ENCODE data around the gene STARD6. TPM values are rescaled to one million over a fixed set of nuclear protein-coding genes. Genes with fewer than 3 reads are reported as not detected.
"Not testable (repeated sequence)": the region's sequence is repeated elsewhere in the genome, so short reads cannot be mapped to it uniquely, and the experiment has no call there.

STARD6 gene
- total RNA-seq, 2 experiments from 2014 or later: not detected

DNA sequence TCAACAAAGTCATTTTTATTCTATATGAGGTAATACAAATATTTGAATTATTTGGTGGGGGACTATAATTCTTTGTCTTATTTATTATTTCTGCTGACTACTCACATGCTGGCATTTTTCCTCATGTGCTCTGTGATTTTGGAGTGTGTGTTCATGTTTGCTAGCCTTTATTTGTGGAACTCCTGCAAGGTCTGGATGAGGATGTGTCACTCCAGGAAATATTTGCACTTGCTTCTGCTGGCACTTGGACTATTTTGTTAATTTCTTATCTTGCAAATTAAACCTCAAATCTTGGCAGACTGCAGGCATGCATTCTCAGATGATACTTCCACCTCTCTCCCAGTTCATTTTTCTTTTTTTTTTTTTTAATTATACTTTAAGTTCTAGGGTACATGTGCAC is 54.2 kb downstream of the STARD6 start:
- Histone ChIP-seq H3K9me2 (ENCODE audit: insufficient read depth, low read length) (no peaks in the 10 kb centered on the region), H4K20me1 (ENCODE audit: insufficient read depth, low read length) (no peaks in the 10 kb centered on the region), H3K4me1 (ENCODE audit: insufficient read depth, low read length, poor library complexity, severe bottlenecking) (no peaks in the 10 kb centered on the region), H3K79me2 (ENCODE audit: insufficient read depth, low read depth, low read length) (no peaks in the 10 kb centered on the region), H3K9me3 (ENCODE audit: low read length) (no peaks in the 10 kb centered on the region), H3K27ac (ENCODE audit: low read depth, low read length, poor library complexity, severe bottlenecking) (no peak overlapping the region), H3K4me2 (ENCODE audit: low read length) (no peak overlapping the region), H2AFZ (ENCODE audit: low read length) (no peak overlapping the region), H3K4me3 (ENCODE audit: low read depth, low read length, poor library complexity, severe bottlenecking) (no peak overlapping the region), H3K36me3 (ENCODE audit: insufficient read depth, low read length) (no peaks in the 10 kb centered on the region)
- intact Hi-C loops (cut with micrococcal nuclease; ENCODE audit: unreplicated experiment): no loop called here
- ChIA-PET POLR2A (no interaction called here), CTCF (ENCODE audit: unreplicated experiment) (no interaction called here)
- DNase-seq (ENCODE audit: low spot score): no peak
- no peak for TF ChIP-seq EZH2phosphoT487 (IDR thresholded peaks at IDR 0.05; ENCODE audit: borderline replicate concordance, low read depth, low read length)
- TF ChIP-seq, protein P1, sequence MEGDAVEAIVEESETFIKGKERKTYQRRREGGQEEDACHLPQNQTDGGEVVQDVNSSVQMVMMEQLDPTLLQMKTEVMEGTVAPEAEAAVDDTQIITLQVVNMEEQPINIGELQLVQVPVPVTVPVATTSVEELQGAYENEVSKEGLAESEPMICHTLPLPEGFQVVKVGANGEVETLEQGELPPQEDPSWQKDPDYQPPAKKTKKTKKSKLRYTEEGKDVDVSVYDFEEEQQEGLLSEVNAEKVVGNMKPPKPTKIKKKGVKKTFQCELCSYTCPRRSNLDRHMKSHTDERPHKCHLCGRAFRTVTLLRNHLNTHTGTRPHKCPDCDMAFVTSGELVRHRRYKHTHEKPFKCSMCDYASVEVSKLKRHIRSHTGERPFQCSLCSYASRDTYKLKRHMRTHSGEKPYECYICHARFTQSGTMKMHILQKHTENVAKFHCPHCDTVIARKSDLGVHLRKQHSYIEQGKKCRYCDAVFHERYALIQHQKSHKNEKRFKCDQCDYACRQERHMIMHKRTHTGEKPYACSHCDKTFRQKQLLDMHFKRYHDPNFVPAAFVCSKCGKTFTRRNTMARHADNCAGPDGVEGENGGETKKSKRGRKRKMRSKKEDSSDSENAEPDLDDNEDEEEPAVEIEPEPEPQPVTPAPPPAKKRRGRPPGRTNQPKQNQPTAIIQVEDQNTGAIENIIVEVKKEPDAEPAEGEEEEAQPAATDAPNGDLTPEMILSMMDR (conservative IDR thresholded peaks at IDR 0.05; ENCODE audit: low read length): no peak
- no TSS peak for BruUV-seq (replicated peaks)

DNA sequence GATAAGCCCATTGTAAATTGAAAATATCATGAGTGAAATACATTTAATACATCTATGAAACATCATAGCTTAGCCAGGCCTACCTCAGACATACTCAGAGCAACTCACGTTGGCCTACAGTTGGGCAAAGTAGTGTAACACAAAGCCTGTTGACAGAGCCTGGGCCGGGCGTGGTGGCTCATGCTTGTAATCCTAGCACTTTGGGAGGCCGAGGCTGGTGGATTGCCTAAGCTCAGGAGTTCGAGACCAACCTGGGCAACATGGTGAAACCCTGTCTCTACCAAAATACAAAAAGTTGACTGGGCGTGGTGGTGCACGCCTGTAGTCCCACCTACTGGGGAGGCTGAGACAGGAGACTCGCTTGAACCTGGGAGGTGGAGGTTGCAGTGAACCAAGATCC is 58.7 kb downstream of the STARD6 start:
- H3K9me3 ChIP-seq (ENCODE audit: low read length); H3K9me2 ChIP-seq (ENCODE audit: insufficient read depth, low read length); DNase-seq (ENCODE audit: low spot score); POLR2A ChIA-PET; BruUV-seq (replicated peaks); H4K20me1 ChIP-seq (ENCODE audit: insufficient read depth, low read length); H3K4me2 ChIP-seq (ENCODE audit: low read length); H3K79me2 ChIP-seq (ENCODE audit: insufficient read depth, low read depth, low read length); H2AFZ ChIP-seq (ENCODE audit: low read length); H3K27ac ChIP-seq (ENCODE audit: low read depth, low read length, poor library complexity, severe bottlenecking); CTCF ChIA-PET (ENCODE audit: unreplicated experiment); H3K4me1 ChIP-seq (ENCODE audit: insufficient read depth, low read length, poor library complexity, severe bottlenecking); H3K4me3 ChIP-seq (ENCODE audit: low read depth, low read length, poor library complexity, severe bottlenecking); H3K36me3 ChIP-seq (ENCODE audit: insufficient read depth, low read length); intact Hi-C loops (cut with micrococcal nuclease; ENCODE audit: unreplicated experiment): not testable (repeated sequence)

DNA sequence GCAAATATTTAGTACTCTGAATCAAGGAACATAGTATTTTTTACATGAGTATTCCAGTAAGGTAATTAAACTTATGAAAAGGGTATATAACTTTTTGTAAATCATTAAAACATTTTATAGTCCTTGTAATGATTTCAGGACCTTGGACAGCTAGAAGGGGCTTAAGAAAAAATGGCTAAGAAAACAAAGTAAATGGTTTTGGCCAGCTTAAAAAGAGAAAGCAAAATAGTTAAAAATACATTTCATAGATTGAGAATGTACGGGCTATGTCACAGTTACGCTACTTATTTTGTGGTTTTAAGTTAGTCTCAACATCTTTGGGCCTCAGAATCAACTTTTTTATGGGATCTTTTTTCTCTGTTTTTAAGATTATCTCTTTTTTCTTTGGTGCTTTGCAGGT is 61.6 kb downstream of the STARD6 start:
- Histone ChIP-seq H3K36me3 (ENCODE audit: insufficient read depth, low read length) (peaks cover 13% of the 10 kb centered on the region), H2AFZ (ENCODE audit: low read length) (no peak overlapping the region), H3K4me3 (ENCODE audit: low read depth, low read length, poor library complexity, severe bottlenecking) (no peak overlapping the region), H3K79me2 (ENCODE audit: insufficient read depth, low read depth, low read length) (no peaks in the 10 kb centered on the region), H3K9me2 (ENCODE audit: insufficient read depth, low read length) (no peaks in the 10 kb centered on the region), H4K20me1 (ENCODE audit: insufficient read depth, low read length) (no peaks in the 10 kb centered on the region), H3K9me3 (ENCODE audit: low read length) (no peaks in the 10 kb centered on the region), H3K4me1 (ENCODE audit: insufficient read depth, low read length, poor library complexity, severe bottlenecking) (no peaks in the 10 kb centered on the region), H3K4me2 (ENCODE audit: low read length) (no peak overlapping the region), H3K27ac (ENCODE audit: low read depth, low read length, poor library complexity, severe bottlenecking) (no peak overlapping the region)
- no peak for DNase-seq (ENCODE audit: low spot score)
- ChIA-PET POLR2A (interaction anchor here (0.8 kb wide), 1 partner anchor 119 kb away, joined by 4 read pairs; no protein-coding TSS in a partner anchor), CTCF (ENCODE audit: unreplicated experiment) (no interaction called here)
- intact Hi-C loops (cut with micrococcal nuclease; ENCODE audit: unreplicated experiment): no loop called here
- no peak for TF ChIP-seq EZH2phosphoT487 (IDR thresholded peaks at IDR 0.05; ENCODE audit: borderline replicate concordance, low read depth, low read length)
- TF ChIP-seq, protein P1 (conservative IDR thresholded peaks at IDR 0.05; ENCODE audit: low read length): no peak
- no TSS peak for BruUV-seq (replicated peaks)
